ENCODE measurements around the gene DCP1B.

The DCP1B gene

GRCh38 chr12:1919284-1919683 is 85.0 kb downstream of the DCP1B start:
- peak; percentile 1 for DNase-seq (ENCODE audit: low spot score)

- DNase-seq (ENCODE audit: low spot score), result no peak
Observed at GRCh38 chr12:1918884-1919236, 85.4 kb downstream of the DCP1B start.

GRCh38 chr12:1918081-1918883 is 86.0 kb downstream of the DCP1B start, which contains the start of gene CACNA2D4:
CACNA2D4 (minus strand) TSS chr12:1918652; CDS start chr12:1918473, 179 bp downstream.
- peak; percentile 59 for DNase-seq (ENCODE audit: low spot score)

- peak; percentile 2 for DNase-seq (ENCODE audit: low spot score)
Observed at GRCh38 chr12:1917172-1918070, 86.8 kb downstream of the DCP1B start.

GRCh38 chr12:1916371-1917171 is 87.7 kb downstream of the DCP1B start:
- peak; percentile 7 for DNase-seq (ENCODE audit: low spot score)

GRCh38 chr12:1915082-1915968 is 88.9 kb downstream of the DCP1B start:
- peak; percentile 12 for DNase-seq (ENCODE audit: low spot score)

- DNase-seq (ENCODE audit: low spot score), result peak; percentile 11
Observed at GRCh38 chr12:1914114-1914911, 89.9 kb downstream of the DCP1B start.

GRCh38 chr12:1913377-1914113 is 90.7 kb downstream of the DCP1B start:
- peak; percentile 39 for DNase-seq (ENCODE audit: low spot score)

GRCh38 chr12:1912580-1913376 is 91.5 kb downstream of the DCP1B start:
- peak; percentile 46 for DNase-seq (ENCODE audit: low spot score)

- DNase-seq (ENCODE audit: low spot score), result peak; percentile 10
Observed at GRCh38 chr12:1911598-1912575, 92.4 kb downstream of the DCP1B start.

GRCh38 chr12:1910468-1910867 is 93.8 kb downstream of the DCP1B start:
- DNase-seq (ENCODE audit: low spot score), result no peak

- no peak for DNase-seq (ENCODE audit: low spot score)
Observed at GRCh38 chr12:1908758-1909157, 95.5 kb downstream of the DCP1B start.

- peak; percentile 72 for DNase-seq (ENCODE audit: low spot score)
Observed at GRCh38 chr12:1907652-1908611, 96.3 kb downstream of the DCP1B start.

GRCh38 chr12:1906579-1906978 is 97.7 kb downstream of the DCP1B start:
- no peak for DNase-seq (ENCODE audit: low spot score)

- no peak for DNase-seq (ENCODE audit: low spot score)
Observed at GRCh38 chr12:1904875-1905274, 99.4 kb downstream of the DCP1B start.

GRCh38 chr12:1896964-1897363 is 107.3 kb downstream of the DCP1B start:
- DNase-seq (ENCODE audit: low spot score), result no peak
